HEK293 (cell line): ENCODE results near the gene C4orf36.

Experiments
- ATF2 ChIP-seq: fragments of 450-650 bp; formaldehyde crosslinking; IDR thresholded peaks from 2 replicates; pipeline ENCODE4 v1.5.1; 2016; ENCODE audit warnings: missing biosample characterization, missing genetic modification characterization, low read depth
- GFI1B ChIP-seq: fragments of 450-650 bp; formaldehyde crosslinking; IDR thresholded peaks from 2 replicates; pipeline ENCODE4 v1.5.1; 2016; ENCODE audit warnings: missing biosample characterization, missing genetic modification characterization
- HOXC10 ChIP-seq: sonication (generic); formaldehyde crosslinking; IDR thresholded peaks from 2 replicates; pipeline ENCODE4 v1.8.1; 2023; ENCODE audit warnings: mild to moderate bottlenecking, missing genetic modification reagents
- KLF10 ChIP-seq: fragments of 450-650 bp; IDR thresholded peaks from 2 replicates; pipeline ENCODE4 v1.5.1; 2018; ENCODE audit warnings: missing biosample characterization, mild to moderate bottlenecking, missing genetic modification characterization
- KLF8 ChIP-seq: fragments of 450-650 bp; formaldehyde crosslinking; IDR thresholded peaks from 2 replicates; pipeline ENCODE4 v1.5.1; 2016; ENCODE audit warnings: missing biosample characterization, missing genetic modification characterization
- PRDM4 ChIP-seq: fragments of 450-650 bp; formaldehyde crosslinking; IDR thresholded peaks from 2 replicates; pipeline ENCODE4 v1.5.1; 2017; ENCODE audit warnings: missing biosample characterization, missing genetic modification characterization
- ZBTB17 ChIP-seq: fragments of 450-650 bp; formaldehyde crosslinking; IDR thresholded peaks from 2 replicates; pipeline ENCODE4 v1.5.1; 2016; ENCODE audit warnings: missing biosample characterization, missing genetic modification characterization
- ZFP3 ChIP-seq: fragments of 450-650 bp; formaldehyde crosslinking; IDR thresholded peaks from 2 replicates; pipeline ENCODE4 v1.5.1; 2016; ENCODE audit warnings: low read depth, missing biosample characterization, missing genetic modification characterization
- ZFP37 ChIP-seq: fragments of 450-650 bp; formaldehyde crosslinking; IDR thresholded peaks from 2 replicates; pipeline ENCODE4 v1.5.1; 2016; ENCODE audit warnings: missing biosample characterization, missing genetic modification characterization
- ZNF114 ChIP-seq: fragments of 450-650 bp; formaldehyde crosslinking; IDR thresholded peaks from 2 replicates; pipeline ENCODE4 v1.5.0; 2017; ENCODE audit warnings: missing biosample characterization, missing genetic modification characterization
- ZNF214 ChIP-seq: fragments of 450-650 bp; formaldehyde crosslinking; IDR thresholded peaks from 2 replicates; pipeline ENCODE4 v1.5.1; 2017; ENCODE audit warnings: missing biosample characterization, mild to moderate bottlenecking, missing genetic modification characterization, borderline replicate concordance
- ZNF223 ChIP-seq: fragments of 450-650 bp; formaldehyde crosslinking; IDR thresholded peaks from 2 replicates; pipeline ENCODE4 v1.5.1; 2016; ENCODE audit warnings: missing biosample characterization, missing genetic modification characterization
- ZNF248 ChIP-seq: fragments of 450-650 bp; formaldehyde crosslinking; IDR thresholded peaks from 2 replicates; pipeline ENCODE4 v1.5.1; 2017; ENCODE audit warnings: missing biosample characterization, missing genetic modification characterization
- ZNF311 ChIP-seq: fragments of 450-650 bp; formaldehyde crosslinking; IDR thresholded peaks from 2 replicates; pipeline ENCODE4 v1.5.1; 2017; ENCODE audit warnings: missing biosample characterization, missing genetic modification characterization, borderline replicate concordance
- ZNF398 ChIP-seq: fragments of 450-650 bp; formaldehyde crosslinking; IDR thresholded peaks from 2 replicates; pipeline ENCODE4 v1.5.1; 2017; ENCODE audit warnings: missing biosample characterization, missing genetic modification characterization
- ZNF658 ChIP-seq: fragments of 450-650 bp; formaldehyde crosslinking; IDR thresholded peaks from 2 replicates; pipeline ENCODE4; 2016; ENCODE audit warnings: missing biosample characterization, missing genetic modification characterization
- ZNF660 ChIP-seq: fragments of 450-650 bp; IDR thresholded peaks from 2 replicates; pipeline ENCODE4 v1.5.1; 2018; ENCODE audit warnings: missing biosample characterization, mild to moderate bottlenecking, missing genetic modification characterization
- ZNF830 ChIP-seq: fragments of 450-650 bp; IDR thresholded peaks from 2 replicates; pipeline ENCODE4 v1.5.0; 2018; ENCODE audit warnings: missing biosample characterization, missing genetic modification characterization, low read depth, mild to moderate bottlenecking, moderate library complexity
- TF ChIP-seq, protein P1 (sequence below): fragments of 450-650 bp; formaldehyde crosslinking; IDR thresholded peaks from 2 replicates; pipeline ENCODE4 v1.5.1; 2016; ENCODE audit warnings: missing biosample characterization, missing genetic modification characterization
- TF ChIP-seq, protein P2 (sequence below): fragments of 450-650 bp; formaldehyde crosslinking; IDR thresholded peaks from 2 replicates; pipeline ENCODE4 v1.5.1; 2017; ENCODE audit warnings: missing biosample characterization, mild to moderate bottlenecking, missing genetic modification characterization, moderate library complexity
- TF ChIP-seq, protein P3 (sequence below): fragments of 450-650 bp; formaldehyde crosslinking; IDR thresholded peaks from 2 replicates; pipeline ENCODE4 v1.5.1; 2016; ENCODE audit warnings: missing biosample characterization, missing genetic modification characterization
- TF ChIP-seq, protein P4 (sequence below): fragments of 450-650 bp; formaldehyde crosslinking; IDR thresholded peaks from 2 replicates; pipeline ENCODE4 v1.5.1; 2016; ENCODE audit warnings: missing biosample characterization, missing genetic modification characterization
- TF ChIP-seq, protein P5 (sequence below): fragments of 450-650 bp; formaldehyde crosslinking; IDR thresholded peaks from 2 replicates; pipeline ENCODE4 v1.5.1; 2016; ENCODE audit warnings: missing biosample characterization, missing genetic modification characterization

Gene C4orf36

GRCh38 chr4:86927843-86928395 is 35.7 kb upstream of the C4orf36 start (continued):
- TF ChIP-seq, protein P1, sequence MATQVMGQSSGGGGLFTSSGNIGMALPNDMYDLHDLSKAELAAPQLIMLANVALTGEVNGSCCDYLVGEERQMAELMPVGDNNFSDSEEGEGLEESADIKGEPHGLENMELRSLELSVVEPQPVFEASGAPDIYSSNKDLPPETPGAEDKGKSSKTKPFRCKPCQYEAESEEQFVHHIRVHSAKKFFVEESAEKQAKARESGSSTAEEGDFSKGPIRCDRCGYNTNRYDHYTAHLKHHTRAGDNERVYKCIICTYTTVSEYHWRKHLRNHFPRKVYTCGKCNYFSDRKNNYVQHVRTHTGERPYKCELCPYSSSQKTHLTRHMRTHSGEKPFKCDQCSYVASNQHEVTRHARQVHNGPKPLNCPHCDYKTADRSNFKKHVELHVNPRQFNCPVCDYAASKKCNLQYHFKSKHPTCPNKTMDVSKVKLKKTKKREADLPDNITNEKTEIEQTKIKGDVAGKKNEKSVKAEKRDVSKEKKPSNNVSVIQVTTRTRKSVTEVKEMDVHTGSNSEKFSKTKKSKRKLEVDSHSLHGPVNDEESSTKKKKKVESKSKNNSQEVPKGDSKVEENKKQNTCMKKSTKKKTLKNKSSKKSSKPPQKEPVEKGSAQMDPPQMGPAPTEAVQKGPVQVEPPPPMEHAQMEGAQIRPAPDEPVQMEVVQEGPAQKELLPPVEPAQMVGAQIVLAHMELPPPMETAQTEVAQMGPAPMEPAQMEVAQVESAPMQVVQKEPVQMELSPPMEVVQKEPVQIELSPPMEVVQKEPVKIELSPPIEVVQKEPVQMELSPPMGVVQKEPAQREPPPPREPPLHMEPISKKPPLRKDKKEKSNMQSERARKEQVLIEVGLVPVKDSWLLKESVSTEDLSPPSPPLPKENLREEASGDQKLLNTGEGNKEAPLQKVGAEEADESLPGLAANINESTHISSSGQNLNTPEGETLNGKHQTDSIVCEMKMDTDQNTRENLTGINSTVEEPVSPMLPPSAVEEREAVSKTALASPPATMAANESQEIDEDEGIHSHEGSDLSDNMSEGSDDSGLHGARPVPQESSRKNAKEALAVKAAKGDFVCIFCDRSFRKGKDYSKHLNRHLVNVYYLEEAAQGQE (tag by site-specific recombination): no peak
- no peak for TF ChIP-seq ZNF114
- no peak for TF ChIP-seq ZFP3 (tag by site-specific recombination)
- 0 out of 2 replicates have a peak, but pooled peaks have one; percentile 13 for TF ChIP-seq GFI1B
- peak; percentile 35 for TF ChIP-seq ZBTB17 (tag by site-specific recombination)
- TF ChIP-seq HOXC10: no peak
- TF ChIP-seq PRDM4: no peak
- no peak for TF ChIP-seq ZNF248 (tag by site-specific recombination)
- TF ChIP-seq, protein P2, sequence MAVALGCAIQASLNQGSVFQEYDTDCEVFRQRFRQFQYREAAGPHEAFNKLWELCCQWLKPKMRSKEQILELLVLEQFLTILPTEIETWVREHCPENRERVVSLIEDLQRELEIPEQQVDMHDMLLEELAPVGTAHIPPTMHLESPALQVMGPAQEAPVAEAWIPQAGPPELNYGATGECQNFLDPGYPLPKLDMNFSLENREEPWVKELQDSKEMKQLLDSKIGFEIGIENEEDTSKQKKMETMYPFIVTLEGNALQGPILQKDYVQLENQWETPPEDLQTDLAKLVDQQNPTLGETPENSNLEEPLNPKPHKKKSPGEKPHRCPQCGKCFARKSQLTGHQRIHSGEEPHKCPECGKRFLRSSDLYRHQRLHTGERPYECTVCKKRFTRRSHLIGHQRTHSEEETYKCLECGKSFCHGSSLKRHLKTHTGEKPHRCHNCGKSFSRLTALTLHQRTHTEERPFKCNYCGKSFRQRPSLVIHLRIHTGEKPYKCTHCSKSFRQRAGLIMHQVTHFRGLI (tag by site-specific recombination): peak; percentile 51; the same call in 1 of the 2 replicates
- no peak for TF ChIP-seq ZNF214 (tag by site-specific recombination)
- TF ChIP-seq KLF10 (tag by site-specific recombination): no peak
- no peak; the same call in 1 of the 2 replicates for TF ChIP-seq ZNF398
- 0 out of 2 replicates have a peak, but pooled peaks have one; percentile 17 for TF ChIP-seq ATF2 (tag by site-specific recombination)
- TF ChIP-seq ZFP37: no peak
- TF ChIP-seq ZNF658: no peak
- peak; percentile 73 for TF ChIP-seq KLF8
- TF ChIP-seq ZNF830 (tag by site-specific recombination): no peak
- TF ChIP-seq, protein P3, sequence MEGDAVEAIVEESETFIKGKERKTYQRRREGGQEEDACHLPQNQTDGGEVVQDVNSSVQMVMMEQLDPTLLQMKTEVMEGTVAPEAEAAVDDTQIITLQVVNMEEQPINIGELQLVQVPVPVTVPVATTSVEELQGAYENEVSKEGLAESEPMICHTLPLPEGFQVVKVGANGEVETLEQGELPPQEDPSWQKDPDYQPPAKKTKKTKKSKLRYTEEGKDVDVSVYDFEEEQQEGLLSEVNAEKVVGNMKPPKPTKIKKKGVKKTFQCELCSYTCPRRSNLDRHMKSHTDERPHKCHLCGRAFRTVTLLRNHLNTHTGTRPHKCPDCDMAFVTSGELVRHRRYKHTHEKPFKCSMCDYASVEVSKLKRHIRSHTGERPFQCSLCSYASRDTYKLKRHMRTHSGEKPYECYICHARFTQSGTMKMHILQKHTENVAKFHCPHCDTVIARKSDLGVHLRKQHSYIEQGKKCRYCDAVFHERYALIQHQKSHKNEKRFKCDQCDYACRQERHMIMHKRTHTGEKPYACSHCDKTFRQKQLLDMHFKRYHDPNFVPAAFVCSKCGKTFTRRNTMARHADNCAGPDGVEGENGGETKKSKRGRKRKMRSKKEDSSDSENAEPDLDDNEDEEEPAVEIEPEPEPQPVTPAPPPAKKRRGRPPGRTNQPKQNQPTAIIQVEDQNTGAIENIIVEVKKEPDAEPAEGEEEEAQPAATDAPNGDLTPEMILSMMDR: no peak
- TF ChIP-seq, protein P4, sequence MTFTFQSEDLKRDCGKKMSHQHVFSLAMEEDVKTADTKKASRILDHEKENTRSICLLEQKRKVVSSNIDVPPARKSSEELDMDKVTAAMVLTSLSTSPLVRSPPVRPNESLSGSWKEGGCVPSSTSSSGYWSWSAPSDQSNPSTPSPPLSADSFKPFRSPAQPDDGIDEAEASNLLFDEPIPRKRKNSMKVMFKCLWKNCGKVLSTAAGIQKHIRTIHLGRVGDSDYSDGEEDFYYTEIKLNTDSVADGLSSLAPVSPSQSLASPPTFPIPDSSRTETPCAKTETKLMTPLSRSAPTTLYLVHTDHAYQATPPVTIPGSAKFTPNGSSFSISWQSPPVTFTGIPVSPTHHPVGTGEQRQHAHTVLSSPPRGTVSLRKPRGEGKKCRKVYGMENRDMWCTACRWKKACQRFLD (tag by site-specific recombination): no peak
- no peak for TF ChIP-seq ZNF223 (tag by site-specific recombination)
- no peak for TF ChIP-seq ZNF311 (tag by site-specific recombination)
- TF ChIP-seq, protein P5, sequence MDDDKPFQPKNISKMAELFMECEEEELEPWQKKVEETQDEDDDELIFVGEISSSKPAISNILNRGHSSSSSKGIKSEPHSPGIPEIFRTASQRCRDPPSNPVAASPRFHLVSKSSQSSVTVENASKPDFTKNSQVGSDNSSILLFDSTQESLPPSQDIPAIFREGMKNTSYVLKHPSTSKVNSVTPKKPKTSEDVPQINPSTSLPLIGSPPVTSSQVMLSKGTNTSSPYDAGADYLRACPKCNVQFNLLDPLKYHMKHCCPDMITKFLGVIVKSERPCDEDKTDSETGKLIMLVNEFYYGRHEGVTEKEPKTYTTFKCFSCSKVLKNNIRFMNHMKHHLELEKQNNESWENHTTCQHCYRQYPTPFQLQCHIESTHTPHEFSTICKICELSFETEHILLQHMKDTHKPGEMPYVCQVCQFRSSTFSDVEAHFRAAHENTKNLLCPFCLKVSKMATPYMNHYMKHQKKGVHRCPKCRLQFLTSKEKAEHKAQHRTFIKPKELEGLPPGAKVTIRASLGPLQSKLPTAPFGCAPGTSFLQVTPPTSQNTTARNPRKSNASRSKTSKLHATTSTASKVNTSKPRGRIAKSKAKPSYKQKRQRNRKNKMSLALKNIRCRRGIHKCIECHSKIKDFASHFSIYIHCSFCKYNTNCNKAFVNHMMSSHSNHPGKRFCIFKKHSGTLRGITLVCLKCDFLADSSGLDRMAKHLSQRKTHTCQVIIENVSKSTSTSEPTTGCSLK (tag by site-specific recombination): no peak
- peak; percentile 82; the same call in 1 of the 2 replicates for TF ChIP-seq ZNF660
